GM18861 (cell line): ENCODE measurements around the gene ARHGAP30.
"Not testable (repeated sequence)": the region's sequence is repeated elsewhere in the genome, so short reads cannot be mapped to it uniquely, and the experiment has no call there.

Source experiments
- ATAC-seq: cut with Tn5 transposase; IDR thresholded peaks from one replicate; pipeline ENCODE4 v1.9.1; 2021; ENCODE audit not compliant: unreplicated experiment

The ARHGAP30 gene

DNA sequence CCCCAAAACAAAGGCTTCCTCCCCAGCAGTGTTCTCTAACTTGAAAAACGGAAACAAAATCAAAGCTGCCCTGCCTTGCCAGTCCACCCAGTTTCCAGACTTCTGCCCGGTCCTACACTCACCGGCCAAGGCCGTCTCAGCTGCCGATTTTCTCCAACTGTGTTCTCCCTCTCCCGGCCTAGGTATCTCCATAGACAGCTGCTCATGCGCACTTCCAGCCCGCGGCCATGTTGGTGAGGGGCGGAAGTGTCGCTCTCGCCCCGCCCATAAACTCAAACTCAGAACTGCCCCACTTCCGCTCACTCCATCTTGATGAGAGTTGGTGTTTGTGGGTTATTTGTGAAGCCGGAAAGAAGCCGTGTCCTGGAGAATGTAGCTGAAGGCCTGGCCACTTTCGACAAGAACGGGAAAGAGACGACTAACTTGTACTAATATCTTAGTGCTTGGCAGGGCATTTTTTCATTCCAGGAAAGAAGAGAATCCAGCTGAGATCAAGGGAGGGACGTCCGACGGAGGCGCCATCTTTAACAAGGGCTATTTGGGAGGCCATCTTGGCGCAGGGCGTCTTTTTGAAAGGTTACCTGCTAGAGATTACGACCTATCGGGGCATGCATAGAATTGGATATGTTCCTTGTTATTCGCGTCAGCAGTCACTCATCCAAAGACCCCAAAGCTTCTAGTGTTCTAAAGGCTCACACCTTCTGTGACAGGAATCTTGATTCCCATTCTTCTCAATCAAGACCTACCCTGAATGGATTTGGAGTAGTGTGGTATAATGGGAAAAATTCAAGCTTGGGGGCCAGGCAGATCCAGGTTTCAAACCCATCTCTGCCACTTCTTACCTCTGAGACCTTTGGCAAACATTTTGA, 23.7 kb downstream of the ARHGAP30 start, which contains the start of gene USF1:
Gene USF1 (minus strand): TSS at position 242 of the 869 bp plus-strand sequence. CDS start 2,702 bp downstream, outside the sequence.
- peak; percentile 49 for ATAC-seq

DNA sequence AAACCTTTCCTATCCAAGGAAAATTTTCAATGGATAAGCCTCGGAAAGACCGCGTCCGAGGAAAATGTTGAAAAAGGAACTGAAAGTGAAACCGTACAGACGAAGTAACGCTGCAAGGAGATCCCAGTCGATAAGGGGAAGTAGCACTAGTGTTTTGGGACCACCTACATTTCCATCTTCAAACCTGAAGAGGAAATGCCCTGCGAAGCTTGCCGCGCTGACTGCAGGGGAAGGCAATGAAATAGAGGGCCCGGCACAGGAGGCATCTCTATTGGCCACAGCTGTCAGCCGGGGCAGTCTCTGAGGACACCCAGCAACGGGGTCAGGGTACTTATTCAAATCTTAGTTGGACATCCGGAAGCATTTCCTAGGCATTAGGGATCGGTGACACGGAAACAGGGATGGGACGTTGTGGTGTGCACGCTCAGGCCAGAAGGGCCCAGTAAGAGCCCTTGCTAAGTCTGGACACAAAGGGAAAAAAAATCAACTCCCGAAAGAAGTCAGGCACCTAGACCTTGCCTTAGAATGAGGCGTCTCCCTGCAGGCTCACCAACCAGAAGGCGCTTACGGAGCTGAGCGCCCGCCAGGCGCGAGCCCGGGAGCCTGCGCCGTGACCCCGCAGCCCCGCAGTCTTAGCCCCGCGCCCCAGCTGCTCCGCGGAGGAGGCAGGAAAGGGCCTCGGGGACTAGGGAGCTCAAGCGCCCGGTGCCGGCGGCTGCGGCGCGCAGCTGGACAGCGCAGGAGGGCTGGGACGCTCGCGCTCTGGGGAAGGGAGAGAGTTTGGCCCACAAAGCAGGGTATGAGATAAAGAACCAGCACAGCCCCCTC, 24.6 kb downstream of the ARHGAP30 start:
- peak; percentile 37 for ATAC-seq

DNA sequence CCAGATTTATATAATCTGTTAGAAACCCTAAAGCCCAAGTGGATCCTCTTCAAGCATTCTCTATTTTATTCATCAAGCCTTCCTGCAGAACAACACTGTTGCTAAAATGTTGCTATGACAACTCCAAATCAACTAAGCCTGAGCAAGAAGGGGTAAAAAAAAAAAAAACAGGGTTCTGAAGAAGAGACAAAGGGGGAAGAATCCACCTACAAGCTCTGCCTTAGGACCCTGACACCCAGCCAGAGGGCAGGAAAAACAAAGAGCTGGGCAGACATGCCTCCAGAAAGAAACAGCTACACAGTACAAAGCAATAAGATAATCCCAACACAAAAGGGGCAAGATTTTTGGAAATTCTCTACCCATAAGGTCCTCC, 25.2 kb downstream of the ARHGAP30 start:
- no peak for ATAC-seq

DNA sequence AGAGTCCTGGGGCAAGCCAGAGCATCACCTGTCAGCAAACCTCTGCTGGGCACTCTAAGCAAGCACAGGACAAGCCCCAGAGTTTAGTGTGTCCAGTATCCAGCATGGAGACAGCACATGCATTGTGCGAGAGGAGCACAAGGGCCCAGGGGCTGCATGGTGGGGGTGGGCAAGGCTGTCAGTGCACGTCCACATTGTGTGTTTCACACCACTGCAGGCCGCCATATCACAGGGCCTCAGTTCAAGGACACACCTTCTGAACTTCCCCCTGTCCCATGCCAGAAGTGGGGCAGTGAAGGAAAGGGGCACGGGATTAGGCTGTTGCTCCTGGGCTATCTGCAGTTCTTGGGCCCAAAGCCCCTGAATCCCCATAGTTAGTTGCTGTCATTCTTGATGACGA, 30.1 kb downstream of the ARHGAP30 start:
- no peak for ATAC-seq

DNA sequence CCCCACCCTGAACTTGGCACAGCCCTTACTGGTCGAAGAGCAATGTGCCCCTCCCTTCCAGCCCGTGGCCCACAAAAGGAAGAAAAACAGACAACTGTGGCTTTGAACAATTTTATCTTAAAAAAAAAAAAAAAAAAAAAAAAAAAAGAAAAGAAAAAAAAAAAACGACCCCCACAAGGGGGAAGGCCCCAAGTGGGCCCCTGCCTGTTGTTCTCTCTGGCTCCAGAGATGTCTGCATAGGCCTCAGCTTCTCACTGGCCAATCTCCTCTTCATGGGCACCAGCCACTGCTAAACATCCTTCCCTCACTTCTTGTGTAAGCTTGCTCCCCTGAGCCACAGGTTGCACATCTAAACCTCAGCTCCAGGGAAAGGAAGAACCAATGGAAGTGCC, 30.5 kb downstream of the ARHGAP30 start:
- no peak for ATAC-seq

DNA sequence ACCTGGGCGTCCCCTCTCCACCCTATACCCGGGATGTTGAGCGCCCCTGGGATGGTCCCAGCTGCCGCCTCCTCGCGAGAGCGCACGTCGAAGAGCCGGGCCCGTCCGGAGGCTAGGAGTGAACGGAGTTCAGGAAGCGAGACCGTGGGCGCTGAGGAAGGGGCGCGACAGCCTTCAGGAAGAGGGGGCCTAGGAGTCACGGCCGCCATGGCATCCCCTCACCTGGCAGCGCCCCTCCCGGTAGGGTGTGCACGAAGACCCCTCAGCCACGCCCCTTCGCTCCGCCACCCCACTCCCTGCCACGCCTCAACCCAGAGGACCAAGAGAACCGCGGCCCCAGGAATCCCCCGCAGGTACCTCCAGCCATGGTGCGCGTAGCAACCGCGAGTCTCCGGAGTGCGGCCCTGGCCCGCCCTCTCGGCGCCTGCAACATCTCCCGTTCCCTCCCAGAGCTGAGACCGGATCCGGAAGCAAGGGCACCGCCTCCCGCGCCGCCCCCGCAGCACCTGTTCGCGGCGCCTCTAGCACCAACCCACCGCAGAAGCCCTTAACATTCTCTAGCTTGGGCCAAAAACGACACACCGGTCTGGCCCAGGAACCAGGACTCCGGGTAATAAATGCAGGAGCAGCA, 31.1 kb downstream of the ARHGAP30 start, which contains the start of gene TSTD1:
Gene TSTD1 (minus strand): TSS at position 442 of the 631 bp plus-strand sequence. CDS start 75 bp downstream, at position 367.
- peak; percentile 63 for ATAC-seq

DNA sequence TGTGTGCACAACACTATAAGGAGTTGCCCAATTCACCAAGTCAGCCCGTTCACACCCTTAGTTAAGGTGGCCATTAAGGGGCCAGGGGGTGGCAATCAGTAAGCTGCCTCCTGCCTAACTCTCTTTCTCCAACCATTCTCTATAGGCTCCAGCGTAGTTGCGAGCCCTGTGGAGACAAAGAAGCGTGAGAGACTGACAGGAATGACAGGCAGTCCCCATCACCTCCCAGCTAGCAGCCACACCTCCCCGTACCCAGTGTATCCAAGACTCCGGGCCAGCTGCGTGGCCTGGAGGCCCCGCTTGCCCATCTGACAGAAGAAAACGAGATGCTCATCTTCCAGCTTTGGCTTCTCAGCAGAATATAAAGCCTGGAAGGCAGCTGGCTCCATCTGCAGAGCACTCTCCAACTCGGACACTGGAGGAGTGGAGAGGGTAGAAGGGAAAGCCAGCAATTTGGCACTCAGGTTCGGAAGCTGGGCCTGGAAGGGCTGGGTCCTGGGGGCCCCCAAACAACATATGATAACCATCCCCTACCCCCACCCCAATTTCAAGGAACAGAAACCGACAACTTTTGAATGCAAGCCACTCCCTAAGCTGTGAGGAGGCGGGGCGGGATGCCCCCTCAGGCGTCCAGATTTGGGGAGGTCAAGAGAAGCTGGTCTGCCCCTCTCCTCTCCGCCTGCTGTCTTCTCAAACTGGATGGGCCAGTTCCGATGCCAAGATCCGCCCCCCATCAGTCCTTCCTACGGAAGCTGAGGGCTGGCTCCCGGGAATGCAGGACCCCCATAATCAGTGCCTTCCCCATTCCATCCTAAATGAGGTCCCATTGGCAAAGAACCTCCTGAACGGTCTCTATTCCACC, 31.8 kb downstream of the ARHGAP30 start:
- no peak for ATAC-seq

DNA sequence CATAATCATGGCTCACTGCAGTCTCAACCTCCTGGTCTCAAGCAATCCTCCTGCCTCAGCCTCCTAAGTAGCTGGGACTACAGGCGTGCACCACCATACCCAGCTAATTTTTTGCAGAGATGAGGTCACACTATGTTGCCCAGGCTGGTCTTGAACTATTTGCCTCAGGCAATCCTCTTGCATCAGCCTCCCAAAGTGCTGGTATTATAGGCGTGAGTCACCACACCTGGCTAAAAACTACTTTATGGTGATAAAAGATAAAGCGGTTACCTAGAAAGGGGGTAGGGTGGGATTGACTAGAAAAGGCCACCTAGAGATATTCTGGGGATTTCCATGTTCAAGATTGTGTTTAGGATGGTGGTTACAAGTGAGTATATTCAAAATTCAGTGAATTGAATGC, 35.9 kb downstream of the ARHGAP30 start:
- no peak for ATAC-seq

DNA sequence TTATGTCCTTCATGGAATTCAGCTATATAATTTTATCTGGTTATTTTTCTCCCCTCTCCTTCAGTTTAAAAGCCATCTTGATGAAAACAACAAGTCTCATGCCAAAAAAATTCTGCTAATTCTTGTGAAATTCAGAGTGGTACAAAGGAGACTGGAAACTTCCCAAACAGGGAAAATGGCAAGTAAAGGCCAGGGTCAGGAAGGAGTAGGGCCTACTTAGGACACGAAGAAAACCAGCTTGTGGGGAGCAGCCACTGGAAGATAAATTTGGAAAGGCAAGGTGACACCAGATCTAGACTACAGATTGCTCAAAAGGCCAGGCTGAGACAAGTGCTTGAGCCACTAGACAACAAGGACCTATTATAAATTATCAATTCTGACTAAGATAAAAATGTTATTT, 37.3 kb downstream of the ARHGAP30 start:
- no peak for ATAC-seq

DNA sequence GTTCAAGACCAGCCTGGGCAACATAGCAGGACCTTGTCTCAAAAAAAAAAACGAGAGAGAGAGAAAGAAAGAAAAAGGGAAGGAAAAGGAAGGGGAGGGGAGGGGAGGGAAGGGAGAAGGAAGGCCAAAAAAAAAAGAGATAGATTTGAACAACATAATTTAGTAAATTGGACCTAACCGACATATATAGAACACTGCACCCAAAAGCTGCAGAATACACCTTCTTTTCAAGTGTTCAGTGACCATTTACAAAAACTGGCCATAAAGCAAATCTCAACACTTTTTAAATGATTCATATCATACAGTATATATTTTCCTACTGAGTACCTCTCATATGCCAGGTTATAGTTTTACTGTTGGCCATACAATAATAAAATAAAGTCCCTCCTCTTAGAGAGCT, 37.8 kb downstream of the ARHGAP30 start:
- ATAC-seq, result no peak

DNA sequence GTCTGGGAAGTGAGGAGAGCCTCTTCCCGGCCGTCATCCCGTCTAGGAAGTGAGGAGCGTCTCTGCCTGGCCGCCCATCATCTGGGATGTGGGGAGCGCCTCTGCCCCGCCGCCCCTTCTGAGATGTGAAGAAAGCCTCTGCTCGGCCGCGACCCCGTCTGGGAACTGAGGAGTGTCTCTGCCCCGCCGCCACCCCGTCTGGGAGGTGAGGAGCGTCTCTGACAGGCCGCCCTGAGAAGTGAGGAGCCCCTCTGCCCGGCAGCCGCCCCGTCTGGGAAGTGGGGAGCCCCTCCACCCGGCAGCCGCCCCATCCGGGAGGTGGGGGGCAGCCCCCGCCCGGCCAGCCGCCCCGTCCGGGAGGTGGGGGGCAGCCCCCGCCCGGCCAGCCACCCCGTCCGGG, 40.2 kb downstream of the ARHGAP30 start:
- ATAC-seq, result not testable (repeated sequence)

DNA sequence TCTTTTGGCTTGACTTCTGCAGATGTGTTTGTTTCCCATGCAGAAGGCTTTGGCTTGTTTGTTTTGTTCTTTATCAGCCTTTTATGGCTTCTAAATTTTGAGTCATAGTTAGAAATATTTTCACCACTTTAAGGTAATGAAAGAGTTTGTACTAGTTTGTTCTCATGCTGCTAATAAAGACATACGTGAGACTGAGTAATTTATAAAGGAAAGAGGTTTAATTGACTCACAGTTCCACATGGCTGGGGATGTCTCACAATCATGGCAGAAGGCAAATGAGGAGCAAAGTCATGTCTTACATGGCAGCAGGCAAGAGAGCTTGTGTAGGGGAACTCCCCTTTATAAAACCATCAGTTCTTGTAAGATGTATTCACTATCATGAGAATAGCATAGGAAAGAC, 42.7 kb downstream of the ARHGAP30 start:
- ATAC-seq, result not testable (repeated sequence)

DNA sequence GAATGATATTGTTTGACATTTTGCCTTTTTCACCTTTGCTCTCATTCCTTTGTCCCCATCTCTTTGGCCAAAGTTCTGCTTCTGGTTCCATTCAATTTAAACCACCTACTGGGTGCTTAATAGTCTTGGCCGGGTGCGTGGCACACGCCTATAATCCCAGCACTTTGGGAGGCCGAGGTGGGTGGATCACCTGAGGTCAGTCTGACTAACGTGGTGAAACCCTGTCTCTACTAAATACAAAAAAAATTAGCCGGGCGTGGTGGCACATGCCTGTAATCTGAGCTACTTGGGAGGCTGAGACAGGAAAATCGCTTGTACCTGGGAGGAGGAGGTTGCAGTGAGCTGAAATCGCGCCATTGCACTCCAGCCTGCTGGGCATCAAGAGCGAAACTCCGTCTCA, 47.3 kb downstream of the ARHGAP30 start:
- ATAC-seq, result not testable (repeated sequence)

DNA sequence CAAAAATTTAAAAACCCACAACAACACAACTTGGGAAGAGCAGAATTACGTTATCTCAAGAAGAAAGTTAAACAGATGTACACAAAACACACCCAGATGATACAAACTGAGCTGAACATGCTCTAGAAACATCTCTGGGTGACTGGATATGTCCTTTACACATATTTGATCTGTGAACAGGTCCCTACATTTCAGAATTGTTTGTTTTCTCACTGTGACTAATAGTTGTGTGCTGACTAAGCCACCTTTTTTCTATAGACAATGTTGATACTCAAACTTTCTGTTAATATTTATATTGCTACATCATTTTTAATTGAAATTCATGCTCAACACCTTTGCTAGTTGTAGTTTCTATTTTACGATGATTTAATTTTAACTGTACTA, 47.7 kb downstream of the ARHGAP30 start:
- ATAC-seq, result no peak

DNA sequence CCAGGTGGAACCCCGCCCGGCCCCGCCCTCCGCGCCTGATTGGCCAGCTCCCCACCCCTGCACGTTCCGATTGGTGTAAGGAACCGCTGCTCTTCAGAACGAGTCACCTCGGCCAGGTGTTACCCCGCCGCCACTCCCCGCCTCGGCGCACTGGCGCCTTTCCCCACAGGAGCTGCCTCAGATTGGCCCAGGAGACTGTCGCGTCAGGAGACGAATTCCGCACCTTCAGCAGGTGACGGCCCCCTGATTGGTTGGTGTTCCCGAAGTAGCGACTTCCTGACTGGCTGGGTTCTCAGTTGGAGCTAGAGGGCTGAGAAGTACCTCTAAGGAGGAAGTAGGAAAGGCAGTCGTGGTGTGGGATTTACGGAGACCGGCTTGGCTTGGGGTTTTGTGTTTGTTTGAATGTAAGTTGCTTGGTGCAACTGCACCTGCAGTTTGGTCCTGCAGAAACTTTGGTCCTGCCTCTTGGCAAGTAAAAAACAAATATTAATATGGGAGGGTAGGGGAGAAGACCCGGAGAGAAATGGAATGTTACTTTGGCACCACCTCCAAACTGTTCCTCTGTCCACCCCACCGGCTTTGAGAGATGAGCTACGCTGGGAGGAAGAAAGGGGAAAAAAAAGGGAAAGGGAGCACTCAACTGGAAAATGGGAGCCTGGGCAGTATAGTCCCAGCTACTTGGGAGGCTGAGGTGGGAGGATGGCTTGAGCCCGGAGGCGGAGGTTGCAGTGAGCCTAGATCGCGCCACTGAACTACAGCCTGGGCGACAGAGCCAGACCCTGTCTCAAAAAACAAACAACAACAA, 48.3 kb downstream of the ARHGAP30 start:
- peak; percentile 53 for ATAC-seq

DNA sequence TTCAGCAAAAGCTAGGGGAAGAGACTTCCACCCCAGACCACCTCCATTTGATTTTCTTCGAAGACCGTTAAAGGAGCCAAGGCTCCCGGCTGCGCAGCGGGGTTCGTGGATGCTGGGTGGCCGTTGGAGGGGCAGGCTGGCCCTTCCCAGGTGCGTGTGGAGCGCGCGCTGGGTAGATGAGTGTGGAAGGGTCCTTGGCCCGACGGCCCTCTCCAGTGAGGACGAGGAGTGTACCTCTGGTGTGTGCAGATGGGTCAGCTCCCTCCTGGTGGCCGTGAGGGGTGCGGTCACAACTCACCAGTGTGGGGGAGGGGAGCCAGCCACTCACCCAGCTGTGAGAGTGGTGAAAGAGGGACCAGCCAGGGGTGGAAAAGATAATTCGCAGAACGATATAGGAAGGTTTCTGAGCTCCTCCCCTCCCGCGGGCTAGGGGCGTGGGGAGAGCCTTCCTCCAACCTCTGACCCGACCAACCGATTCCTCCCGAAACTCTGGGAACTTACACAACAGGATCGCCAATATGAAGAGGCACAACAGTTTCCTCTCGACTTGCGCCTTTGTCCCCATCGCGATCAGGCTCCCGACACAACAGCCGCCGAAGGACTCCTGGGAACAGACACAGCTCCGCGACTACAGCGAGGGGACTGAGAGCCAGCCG, 49.1 kb downstream of the ARHGAP30 start, which contains the start of gene F11R:
Gene F11R (minus strand): TSS at position 644 of the 656 bp plus-strand sequence. CDS start 79 bp downstream, at position 565.
- ATAC-seq, result peak; percentile 20

DNA sequence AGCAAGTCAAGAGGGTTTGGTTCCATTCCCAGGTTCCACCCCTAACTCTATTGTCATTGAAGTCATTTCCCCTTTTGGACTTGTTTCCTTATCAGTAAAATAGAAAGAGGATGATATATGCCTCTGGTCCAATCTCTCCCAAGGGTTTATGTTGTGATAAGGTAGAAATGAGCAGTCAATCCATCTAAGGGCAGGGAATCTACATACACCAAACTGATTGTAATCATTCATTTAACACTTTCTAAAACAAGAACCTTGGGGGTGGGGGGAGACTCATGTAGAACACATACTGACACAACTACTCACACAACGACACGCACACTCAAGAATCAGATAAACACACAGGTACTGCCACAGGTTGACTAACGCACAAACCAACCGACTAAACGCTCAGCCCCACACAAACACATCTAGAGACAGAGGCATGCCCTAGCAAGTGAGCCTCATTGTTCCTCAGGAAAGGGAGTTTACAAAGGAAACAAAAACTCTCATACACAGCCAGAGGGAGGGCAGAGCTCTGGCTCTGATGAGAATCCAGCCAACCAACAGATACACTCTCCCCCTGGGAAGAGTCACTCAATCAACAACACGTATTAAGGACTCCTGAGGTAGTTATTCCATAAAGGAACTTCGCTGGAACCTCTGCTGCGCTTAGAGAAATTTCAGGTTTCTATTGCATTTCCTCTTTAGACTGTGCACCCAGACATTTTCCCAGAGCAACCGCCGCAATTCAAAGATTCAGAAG, 49.8 kb downstream of the ARHGAP30 start:
- no peak for ATAC-seq

DNA sequence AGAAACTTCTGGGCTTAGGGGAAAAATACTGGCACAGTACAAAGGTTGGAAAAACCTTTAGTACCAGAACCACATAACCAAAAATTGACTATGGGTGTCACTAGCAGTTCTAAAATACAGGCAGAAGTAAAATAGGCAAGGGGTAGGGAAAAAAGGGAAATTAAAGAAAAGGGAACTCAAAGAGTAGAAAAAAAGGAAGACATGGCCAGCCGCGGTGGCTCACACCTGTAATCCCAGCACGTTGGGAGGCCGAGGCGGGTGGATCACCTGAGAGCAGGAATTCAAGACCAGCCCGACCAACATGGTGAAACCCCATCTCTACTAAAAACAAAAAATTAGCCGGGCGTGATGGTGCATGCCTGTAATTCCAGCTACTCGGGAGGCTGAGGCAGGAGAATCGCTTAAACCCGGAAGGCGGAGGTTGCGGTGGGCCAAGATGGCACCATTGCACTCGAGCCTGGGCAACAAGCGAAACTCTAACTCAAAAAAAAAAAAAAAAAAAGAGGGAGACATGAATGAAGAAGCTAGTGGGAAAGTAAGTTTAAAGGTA, 50.5 kb downstream of the ARHGAP30 start:
- not testable (repeated sequence) for ATAC-seq
